ENCODE measurements around the gene NPHP4.

The NPHP4 gene

DNA sequence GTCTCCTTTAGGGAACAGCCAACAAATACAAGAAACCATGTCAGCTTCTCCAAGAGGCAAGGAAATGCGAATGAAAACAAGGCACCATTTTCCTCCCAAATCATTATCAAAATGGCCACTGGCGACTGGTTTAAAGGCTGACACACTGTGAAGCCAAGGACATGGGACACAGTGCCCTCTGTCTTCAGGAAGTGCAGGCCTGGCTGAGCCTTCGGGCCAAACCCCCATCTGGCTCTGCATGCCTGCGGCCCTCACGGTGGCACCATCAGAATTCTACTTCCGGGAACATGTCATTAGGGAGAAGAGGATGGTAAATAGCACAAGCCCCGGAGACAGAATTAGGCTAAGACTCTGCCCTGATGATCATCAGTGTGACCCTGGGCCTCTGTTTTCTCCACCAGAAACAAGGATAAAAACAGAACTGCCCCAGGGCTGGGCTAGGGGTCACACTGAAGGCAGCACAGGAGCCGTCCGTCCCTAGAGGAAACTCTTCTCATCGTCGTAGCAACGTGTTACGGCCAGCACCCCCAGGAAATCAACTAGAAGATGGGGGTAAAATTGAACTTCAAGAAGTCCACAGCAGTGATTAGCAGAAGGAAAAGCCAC is 103.5 kb downstream of the NPHP4 start:
- no peak for DNase-seq

DNA sequence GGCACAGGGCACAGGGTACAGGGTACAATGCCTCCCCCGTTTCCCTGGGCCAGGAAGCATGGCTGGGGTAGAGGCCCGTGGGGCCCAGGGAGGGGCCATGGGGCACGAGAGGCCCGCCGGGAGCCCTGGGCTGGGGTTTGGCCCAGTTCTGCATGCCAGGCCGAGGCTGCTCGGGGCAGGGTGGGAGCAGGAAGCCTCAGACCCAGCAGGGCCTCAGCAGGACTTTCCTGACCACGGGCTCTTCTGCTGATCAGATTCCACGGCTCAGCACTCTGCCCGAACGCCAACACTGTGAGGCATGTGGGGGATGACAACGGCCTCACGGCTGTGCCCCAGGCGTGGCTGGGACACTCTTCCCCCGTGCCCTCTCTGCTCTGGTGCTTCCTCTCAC is 104.3 kb downstream of the NPHP4 start:
- DNase-seq = no peak

DNA sequence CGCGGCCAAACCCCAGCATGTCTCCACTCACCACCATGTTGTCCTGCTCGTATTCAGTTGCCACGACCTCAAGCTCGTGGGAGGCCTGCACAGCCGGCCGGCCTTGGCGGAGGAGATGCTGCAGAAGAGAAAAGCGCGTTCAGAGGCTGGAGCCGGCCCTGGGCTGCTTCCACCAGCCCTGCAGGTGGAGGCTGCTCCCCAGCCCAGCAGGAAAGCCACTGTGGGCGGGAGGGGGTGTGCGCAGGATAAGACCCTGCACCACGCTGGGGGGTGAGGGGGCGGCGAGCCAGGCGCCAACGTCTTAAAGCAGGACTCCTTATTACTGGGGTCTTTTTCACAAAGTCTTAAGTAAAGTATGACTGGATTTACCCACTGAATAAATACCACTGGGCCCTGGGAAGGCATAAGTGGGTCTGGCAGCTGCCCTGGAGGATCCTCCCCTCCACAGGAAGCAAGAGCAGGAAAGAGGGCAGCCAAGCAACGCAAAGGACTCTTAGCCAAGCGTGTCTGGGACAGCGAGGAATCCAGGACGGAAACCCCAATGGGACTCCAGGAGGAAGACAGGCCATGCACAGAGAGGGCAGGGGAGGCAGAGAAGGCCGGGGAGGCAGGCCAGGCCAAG is 104.8 kb downstream of the NPHP4 start:
- DNase-seq = no peak

DNA sequence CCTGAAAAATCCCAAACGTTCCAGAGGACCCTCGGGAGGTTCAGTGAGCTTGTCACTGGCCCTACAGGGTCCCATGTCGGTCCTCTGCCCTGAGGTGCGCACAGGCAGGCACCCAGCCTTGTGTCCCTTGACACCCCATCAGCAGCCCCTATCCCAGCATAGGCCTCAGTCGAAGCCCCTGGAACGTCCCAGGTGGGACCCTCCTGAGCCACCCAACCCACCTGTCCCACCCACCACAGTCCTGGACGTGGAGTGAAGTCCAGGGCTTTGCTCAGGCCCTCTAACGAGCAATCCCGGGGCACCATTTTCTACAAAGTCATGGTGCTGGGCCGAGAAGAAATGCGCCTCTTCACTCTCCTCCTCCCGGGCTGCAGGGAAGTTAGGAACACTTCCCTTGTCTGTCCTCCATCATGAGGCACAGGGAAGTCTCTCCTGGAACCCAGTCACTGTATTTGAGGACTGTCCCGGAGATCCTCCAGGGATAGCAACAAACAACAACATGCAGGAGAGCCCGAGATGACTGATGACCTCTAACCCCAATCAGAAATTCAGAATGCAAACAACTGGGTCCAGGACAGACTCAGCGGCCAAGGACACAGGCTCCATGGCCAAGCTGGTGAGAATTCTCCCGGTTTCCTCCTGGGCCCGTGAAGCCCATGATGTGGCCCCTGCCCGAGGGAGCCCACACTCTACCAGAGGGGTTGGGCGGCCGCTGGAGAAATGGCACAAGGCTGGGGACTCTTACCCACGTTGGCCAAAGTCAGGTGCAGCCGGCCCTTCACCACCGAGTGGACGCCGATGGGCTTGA is 105.5 kb downstream of the NPHP4 start:
- no peak for DNase-seq

DNA sequence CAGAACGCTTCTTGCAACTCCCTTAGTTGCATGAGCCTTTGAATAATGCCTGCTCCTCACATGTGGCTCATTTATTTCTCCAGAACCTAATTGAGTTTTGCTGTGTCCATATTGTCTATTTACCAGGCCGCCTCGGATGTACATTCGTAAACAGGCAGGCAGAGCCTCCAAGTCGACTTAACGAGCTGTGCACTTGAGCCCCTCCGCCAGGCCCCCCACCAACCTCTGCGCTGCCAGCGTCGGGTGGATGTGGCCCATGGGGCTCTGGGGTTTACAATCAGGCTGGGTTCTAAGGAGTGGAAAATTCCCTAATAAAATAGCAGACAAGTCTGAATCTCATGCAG is 106.1 kb downstream of the NPHP4 start:
- no peak for DNase-seq

DNA sequence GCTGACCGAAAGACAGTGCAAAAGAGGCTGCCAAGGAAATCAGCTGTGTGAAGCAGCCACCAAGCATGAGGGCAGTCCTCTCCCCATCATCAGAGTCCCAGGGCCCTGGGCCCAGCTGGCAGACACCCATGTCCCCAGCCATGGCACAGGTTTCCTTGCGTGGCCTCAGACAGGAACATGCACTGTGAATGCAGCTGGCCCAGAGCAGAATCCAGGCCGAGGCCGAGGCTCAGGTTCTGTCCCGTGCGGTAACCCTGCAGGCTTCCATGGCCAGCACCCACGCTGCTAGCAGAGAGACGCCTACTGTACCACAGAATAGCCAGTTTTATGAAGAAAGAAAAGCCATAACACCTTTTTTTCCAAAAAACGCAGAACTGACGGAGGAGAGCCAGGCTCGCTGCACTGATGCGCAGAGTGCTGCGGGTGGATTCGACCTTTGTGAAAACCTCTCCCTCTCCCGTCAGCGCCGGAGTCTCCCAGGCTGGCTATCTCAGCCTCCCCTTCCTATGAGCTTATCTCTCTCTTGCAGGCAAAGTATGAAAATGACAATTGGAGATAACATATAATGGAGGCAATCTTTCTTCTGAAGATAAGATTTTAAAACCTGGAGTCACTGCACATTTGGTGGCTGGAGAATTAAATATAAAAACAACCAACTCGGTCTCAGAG is 106.6 kb downstream of the NPHP4 start:
- no peak for DNase-seq

DNA sequence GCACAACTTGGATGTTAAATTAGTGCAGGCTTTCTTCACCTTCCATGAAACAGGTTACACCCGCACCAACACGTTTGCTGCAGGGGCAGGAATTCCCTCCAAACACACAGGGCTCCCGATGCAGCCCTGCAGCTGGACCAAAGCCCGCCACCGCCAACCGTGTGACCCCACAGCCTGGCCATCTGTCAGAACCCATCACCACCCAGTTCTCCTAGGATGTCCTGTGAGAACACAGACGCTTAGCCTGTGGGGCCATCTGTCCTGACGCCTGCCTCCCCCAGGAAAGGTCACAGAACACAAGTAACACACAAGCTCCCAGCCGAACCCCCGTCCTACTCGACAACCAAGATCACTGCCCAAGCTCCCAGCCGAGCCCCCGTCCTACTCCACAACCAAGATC is 108.1 kb downstream of the NPHP4 start:
- no peak for DNase-seq

DNA sequence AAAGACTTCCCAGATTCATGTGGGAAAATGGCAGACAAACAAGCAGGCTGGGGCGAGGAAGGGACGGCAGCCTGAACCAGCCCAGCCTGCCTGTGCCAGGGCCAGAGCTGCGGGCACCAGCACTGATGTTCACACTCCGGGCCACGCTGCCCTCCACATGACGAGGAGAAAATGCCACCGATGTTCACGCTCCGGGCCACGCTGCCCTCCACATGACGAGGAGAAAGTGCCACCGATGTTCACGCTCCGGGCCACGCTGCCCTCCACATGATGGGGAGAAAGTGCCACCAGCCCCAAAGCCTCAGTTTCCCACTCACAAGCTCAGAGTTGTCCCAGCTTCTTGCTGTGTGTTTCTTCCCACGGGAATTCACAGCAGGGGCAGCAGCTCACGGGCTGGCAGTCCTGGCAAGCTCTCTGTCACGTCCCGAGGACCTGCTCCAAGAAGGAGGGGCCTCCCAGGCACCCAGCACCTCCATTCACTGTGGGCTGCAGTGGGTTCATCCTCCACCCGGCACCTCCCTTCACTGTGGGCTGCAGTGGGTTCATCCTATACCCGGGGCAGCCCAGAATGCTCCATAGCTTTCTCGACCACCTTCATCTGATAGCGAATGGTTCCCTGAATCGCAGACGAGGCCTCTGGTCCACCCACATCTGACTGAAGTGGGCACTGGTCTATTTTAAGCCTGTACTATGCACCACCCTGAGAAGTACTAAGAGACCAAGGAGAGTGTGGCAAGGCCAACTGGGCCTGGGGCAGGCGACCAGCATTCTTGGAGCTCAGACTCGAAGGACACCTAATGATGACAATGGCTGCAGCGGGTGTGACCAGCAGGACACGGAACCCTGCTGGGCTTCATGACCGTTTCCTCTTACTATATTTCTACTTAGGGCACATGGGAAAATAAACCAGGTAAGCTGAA is 108.8 kb downstream of the NPHP4 start:
- DNase-seq = no peak

DNA sequence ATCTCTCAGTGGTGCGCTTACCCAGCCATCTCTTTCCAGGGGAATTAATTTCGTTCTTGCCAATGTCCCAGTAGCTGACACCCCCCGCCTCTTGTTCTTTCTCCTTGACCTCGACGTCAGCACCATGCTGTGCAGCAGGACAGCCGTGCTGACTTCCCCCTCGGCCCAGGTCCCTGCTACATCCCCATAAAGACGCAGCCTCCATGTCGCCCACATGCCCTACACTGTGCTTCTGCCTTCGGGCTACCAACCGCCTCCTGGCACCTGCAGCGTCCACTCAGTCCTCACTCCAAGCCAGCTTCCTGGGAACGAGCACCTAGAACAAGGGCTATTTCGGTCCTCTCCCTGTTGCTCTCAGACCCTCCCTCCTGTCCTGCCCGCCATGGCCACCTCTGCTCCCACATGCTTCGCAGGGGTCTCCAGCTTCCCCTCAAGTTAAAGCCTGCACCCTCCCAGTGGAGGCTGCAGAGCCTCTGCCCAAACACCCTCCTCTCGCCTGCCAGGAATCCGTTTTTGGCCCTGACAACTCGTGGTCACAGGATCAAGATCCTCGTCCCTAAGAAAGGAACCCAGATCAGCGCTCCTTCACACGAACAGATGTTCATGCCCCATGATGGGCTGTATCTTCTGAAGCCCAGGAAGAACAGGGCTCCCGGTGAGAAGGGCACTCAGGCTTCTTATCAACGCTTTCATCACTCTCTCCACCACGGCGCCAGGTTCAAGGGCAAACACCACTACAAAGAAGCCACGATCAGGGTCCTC is 109.7 kb downstream of the NPHP4 start:
- no peak for DNase-seq

DNA sequence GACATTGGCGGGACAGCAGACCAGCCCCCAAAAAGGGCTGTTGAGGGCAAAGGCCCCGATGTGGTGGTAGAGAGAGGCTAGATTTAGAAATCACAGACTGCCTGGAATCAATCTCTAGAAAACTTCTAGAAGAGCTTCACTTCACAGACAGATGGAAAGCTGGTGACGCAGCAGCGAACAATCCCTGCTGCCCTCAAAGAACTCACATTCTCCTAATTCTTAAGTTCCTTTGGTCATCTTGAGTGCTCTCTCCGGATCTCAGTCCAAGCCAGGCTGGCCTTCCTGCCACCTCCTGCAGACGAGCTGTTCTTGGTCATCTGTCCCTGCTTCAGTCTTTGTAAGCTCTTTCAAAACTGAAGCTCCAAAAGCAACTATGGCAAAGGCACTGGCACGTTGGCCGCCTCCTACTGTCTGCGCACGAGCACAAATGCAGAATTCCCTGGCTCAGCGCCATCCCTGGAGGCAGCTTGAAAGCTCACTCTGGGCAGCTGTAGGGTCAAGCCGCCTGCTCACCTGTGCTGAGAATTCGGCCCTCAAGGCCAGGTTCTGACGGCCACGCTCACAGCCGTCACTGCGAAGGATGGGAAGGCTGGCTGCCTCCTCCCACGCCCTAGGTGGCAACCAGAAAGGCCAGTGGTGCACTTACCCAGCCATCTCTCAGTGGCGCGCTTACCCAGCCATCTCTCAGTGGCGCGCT is 110.6 kb downstream of the NPHP4 start:
- no peak for DNase-seq

DNA sequence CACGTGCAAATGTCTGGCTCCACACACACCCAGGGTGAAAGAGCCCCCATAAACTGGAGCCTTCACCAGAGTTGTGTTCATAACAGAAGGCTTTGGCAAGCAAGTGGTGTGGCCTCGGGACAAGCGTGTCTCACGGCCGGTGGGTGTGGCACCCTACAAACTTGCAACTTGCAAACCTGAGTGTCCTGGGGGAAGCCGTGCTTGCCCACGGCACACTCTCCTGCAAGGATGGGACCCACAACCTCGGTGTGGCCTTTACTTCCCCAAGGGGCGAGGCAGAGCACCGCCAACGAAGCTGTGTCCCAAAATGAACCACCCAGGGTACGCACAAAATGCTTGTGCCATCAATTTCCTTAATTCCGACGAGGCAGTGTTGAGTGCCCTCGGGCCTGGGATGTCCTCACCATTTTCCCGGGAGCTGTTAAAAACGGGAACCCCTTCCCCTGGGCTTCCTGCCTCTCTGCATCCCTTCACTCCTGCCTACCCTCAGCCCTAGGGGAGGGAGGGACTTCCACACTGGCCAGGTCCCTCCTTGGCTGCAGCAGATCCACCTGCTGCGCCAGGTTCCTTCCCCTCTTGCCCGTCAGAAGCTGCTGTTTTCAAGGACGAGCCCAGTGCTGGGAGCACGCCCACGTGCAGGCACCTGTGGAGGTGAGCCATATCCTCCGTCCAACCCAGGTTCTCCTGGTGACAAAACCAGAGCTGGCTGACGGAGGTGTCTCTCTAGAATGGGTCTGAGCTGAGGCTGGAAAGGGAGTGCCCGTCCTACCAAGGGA is 111.4 kb downstream of the NPHP4 start:
- DNase-seq = no peak

DNA sequence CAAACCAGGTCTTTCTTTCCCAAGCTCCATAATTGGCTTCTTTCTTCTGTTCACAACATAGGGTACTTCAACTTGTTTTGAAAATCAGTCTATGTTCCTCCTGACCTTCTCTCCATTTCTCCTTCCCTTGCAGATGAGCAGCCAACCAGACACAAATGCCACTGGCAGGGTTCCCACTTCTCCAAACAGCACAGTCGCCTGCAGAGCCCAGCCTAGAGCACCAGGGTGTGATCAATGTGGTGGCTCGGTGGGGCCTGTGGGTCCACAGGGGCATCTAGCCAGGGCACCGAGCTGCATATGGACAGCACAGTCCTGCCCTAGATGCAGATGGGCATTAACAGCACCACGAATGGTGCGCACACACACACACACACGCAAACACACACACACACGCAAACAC is 112.8 kb downstream of the NPHP4 start:
- no peak for DNase-seq

DNA sequence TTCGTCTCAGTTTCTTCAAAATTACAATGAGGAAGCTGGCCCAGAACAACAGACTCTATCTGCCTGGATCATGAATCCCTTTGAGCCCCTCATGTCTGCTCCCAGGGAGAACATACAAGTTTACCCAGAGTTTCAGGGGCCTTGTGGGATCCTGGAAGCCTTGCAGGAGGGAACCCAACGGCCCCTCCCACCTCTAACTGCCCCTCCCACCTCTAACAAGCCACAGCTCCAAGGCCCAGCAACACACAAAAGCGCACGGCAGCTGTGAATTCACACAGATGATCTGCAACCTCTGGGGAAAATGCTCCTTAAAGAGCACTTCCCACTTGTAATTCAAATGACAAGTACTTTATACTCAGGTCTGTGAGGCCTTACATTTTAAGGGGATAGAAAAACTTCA is 113.3 kb downstream of the NPHP4 start:
- no peak for DNase-seq

DNA sequence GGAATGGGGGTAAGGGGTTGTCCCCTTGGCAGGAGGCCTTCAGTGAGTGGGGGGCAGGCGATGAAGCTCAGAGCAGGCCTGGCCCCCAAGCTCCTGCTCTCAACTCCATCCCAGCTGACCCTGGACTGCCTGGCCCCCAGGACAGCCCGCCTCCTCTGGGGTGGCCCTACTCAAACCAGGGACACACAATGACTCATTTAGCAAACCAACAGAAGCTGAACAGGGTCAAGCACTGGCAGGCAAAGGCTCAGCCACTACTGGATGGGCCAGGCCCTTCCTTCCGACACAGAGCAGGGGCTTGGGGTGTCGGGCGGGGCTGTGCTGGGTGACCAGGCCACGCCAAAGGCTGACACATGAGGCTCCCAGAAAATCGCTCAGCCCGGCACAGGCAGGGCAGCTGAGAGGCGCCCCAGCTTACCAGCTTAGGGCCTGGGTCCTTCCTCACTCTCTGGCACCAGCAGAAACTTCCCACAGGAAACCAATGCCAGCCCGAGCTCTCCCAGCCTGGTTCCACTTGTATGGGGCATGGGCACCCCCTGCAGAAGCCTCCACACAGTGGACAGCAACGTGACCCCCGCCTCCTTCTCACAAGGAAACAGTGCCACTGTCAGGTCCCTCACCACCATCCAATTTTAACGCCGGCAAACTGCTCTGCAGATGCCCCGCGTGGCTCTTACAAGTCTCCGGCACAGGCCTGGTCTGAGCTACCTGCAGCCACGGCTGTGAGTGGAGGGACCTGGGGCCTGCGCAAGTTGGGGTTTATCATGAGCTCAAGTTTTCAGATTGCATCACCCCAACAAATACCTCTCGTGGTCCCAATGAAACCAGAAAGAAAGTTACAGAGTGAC is 114.3 kb downstream of the NPHP4 start:
- no peak for DNase-seq

DNA sequence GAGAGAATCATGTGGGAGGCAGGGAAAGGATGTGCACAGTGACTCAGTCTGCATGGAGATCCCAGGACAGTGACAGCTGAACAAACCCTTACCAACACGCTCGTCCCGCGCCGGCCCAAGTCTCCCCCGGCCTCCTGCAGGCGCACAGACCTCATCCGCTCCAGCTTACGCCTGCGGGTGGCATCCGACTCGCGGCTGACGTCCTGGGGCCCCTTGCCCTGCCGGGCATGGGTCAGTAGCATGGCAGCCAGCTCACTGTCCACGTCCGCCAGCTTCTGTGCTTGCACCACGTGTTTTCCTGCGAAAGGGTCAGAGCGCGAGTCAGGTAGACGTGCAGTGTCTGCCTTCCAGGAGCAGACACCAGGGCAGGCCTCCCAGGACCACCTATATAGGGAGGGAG is 115.2 kb downstream of the NPHP4 start:
- DNase-seq = no peak

DNA sequence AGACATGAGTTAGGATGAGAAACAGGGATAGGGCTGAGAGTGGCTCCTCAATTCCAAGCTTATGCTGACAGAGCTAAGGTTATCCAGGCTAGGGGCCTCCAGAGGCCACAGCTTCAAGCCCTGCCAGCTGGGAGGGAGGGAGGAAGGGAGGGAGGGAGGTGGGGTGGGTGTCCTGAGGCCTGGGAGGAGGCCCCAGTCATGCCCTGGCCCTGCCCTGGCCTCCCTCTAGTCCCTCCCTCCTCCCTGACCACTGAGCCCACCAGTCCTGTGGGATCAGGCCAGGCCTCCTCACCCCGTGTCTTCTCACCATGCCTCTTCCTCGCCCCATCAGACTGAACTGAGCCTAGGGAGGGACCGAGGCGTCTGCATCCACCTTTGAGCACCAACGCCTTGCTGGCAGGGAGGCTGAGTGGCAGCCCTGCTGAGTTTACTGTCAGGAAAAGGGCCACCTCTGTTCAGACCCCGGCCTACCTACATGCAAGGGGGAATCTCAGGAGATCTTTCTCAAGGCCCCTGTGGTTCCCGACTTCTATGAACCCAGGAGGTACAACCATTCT is 116.1 kb downstream of the NPHP4 start:
- DNase-seq = no peak

DNA sequence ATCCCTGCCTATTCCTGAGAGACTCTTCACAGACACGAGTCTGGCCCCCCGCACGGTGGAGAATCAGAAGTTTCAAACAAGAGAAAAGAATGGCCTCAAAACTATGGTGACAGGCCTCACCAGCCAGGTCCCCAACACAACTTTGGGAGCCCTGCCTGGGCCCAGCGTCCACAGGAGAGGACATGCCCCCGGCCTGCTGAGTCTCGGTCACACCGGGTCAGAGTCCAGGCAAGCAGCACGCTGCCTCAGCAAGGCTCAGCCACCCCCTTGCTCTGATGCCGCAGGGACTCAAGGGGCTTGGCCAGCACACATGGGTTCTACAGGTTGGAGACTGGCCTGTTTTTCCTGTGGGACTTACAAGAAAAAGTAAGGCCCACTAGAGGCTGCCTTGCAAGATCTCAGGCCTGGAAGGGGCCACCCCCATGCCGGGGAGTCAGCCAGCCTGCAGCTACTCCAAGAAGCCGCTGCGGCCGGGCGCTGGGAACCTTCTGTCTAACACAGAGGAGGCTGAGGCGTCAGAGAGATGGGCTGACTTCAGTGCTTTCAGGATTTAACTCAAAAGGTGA is 116.8 kb downstream of the NPHP4 start:
- no peak for DNase-seq

DNA sequence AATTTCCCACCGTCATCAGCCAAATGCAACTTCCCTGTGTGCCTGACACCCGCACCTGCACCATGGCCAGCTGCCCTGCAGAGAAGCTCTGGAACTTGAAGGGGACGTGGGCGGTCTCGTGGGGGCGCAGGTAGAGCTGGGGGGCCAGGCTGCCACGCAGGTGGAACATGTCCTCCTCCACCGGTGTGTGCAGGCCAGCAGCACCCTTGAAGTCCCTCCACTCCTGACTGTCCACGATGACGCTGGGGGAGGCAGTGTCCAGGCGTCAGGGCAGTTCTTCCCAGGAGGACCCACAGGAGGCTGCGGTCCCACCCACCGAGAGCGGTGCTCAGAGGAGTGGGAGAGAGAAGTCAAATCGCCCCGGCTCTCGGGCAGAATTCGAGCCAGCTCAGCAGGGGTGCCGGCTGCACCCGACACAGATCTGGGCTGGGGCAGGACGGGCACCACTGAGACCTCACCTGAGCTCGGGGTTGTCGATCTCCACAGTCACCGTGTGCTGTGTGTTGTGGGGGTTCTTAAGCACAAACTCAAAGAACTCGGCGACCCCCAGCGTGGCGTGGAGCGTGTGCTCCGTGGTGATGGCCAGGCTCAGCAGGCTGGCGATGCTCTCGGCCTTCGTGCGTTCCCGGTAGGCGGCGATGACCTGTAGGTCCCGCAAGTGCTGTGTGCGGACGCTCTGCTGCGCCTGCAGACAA is 117.7 kb downstream of the NPHP4 start:
- DNase-seq = no peak
